HepG2 (cell line): ENCODE results near the gene IL17F. TPM values are rescaled to one million over a fixed set of nuclear protein-coding genes. Genes with fewer than 3 reads are reported as not detected.

Experiments used
- ATAC-seq: fragments of 200-7000 bp; cut with Tn5 transposase; 3 replicates; pipeline ENCODE4 v1.9.1; 2020; ENCODE audit warnings: mild to moderate bottlenecking, moderate library complexity
- BruUV-seq: library from RNA; stranded (reverse); fragments of 400-500 nt; replicated peaks from 2 replicates; lab custom pipeline; 2021; lab: Mats Ljungman, UMichigan
- CTCF ChIA-PET: fragments of 300-600 bp; formaldehyde crosslinking; extraction: SDS; loops from one replicate; lab custom pipeline; 2021; ENCODE audit warnings: low total read pairs, inconsistent platforms, low intra/inter-chr PET ratio; lab: Yijun Ruan, JAX
- POLR2A ChIA-PET: fragments of 350-600 bp; sonication (Branson Sonifier 250); formaldehyde crosslinking; loops from one replicate; lab custom pipeline; 2020; ENCODE audit warnings: antibody characterized with exemption, inconsistent platforms; lab: Yijun Ruan, JAX
- DNase-seq: peaks from one replicate; pipeline ENCODE4 v3.0.0-alpha.2; 2015; ENCODE audit warnings: low spot score
- FAIRE-seq: peaks from 3 replicates; lab custom pipeline; 2011; peaks lifted over from hg19 to GRCh38; lab: Jason Lieb, UNC
- H2AFZ ChIP-seq: one replicate; pipeline ENCODE4 v1.6.1; 2011; ENCODE audit warnings: low read length, inconsistent platforms
- H3K27ac ChIP-seq: fragments of 300-600 bp; 3 replicates; pipeline ENCODE4 v1.8.0; 2011; ENCODE audit warnings: mixed run types, mild to moderate bottlenecking, mixed read lengths, low read length, inconsistent platforms; ENCODE audit not compliant: insufficient read depth; ENCODE audit errors: extremely low read length
- H3K27me3 ChIP-seq, 2 experiments: fragments of 200-600 bp in 1 of 2; 2 replicates in 1 of 2; 3 replicates in 1 of 2; pipeline versions ENCODE4 v1.6.0 to v1.8.0; 2011; ENCODE audit warnings: low read length in 2 of 2, mild to moderate bottlenecking in 2 of 2, moderate library complexity in 2 of 2, inconsistent platforms in 1 of 2; ENCODE audit not compliant: insufficient read depth in 2 of 2, control insufficient read depth in 1 of 2
- H3K36me3 ChIP-seq, 2 experiments: fragments of 200-600 bp in 1 of 2; replicated peaks in 1 of 2; 2 replicates in 1 of 2; 3 replicates in 1 of 2; pipeline versions ENCODE4 v1.5.1 to v1.8.0; 2011; ENCODE audit warnings: low read length in 2 of 2, inconsistent platforms in 1 of 2; ENCODE audit not compliant: insufficient read depth in 2 of 2, control insufficient read depth in 1 of 2
- H3K4me1 ChIP-seq: 2 replicates; pipeline ENCODE4 v1.5.1; 2012; ENCODE audit warnings: low read length, inconsistent platforms; ENCODE audit not compliant: insufficient read depth
- H3K4me2 ChIP-seq: 2 replicates; pipeline ENCODE4 v1.6.0; 2011; ENCODE audit warnings: low read depth, low read length, inconsistent platforms
- H3K4me3 ChIP-seq, 3 experiments: fragments of 200-600 bp in 1 of 3; sonication (generic), shearing (Covaris generic) in 1 of 3; replicated peaks in 1 of 3; 2 replicates each; pipeline ENCODE4 v1.5.1; 2011 to 2016; ENCODE audit warnings: low read length in 3 of 3, inconsistent platforms in 2 of 3, low read depth in 2 of 3, mild to moderate bottlenecking in 2 of 3, control low read depth in 1 of 3, mixed read lengths in 1 of 3; ENCODE audit not compliant: insufficient read depth in 1 of 3
- H3K79me2 ChIP-seq: one replicate; pipeline ENCODE4 v1.6.1; 2011; ENCODE audit warnings: low read length, inconsistent platforms; ENCODE audit not compliant: insufficient read depth
- H3K9ac ChIP-seq: 2 replicates; pipeline ENCODE4 v1.6.0; 2011; ENCODE audit warnings: mild to moderate bottlenecking, low read depth, low read length, inconsistent platforms; ENCODE audit not compliant: insufficient read depth
- H3K9me3 ChIP-seq: 2 replicates; pipeline ENCODE4 v1.5.1; 2012; ENCODE audit warnings: mild to moderate bottlenecking, low read length
- H4K20me1 ChIP-seq: 2 replicates; pipeline ENCODE4 v1.6.0; 2011; ENCODE audit warnings: inconsistent platforms, mild to moderate bottlenecking, low read length, moderate library complexity; ENCODE audit not compliant: insufficient read depth
- CEBPB ChIP-seq: IDR thresholded peaks from 2 replicates; pipeline ENCODE4 v1.6.1; 2011; ENCODE audit warnings: low read depth, low read length, improper control_type of control experiment, borderline replicate concordance
- MAFF ChIP-seq: IDR thresholded peaks from 2 replicates; pipeline ENCODE4 v1.6.1; 2011; ENCODE audit warnings: low read depth, low read length, improper control_type of control experiment
- PHF5A ChIP-seq: IDR thresholded peaks from one replicate; pipeline ENCODE4 v1.6.1; 2018; ENCODE audit warnings: low read depth, missing genetic modification reagents; ENCODE audit not compliant: unreplicated experiment
- THAP11 ChIP-seq: IDR thresholded peaks from 2 replicates; pipeline ENCODE4 v1.6.1; 2016; ENCODE audit warnings: missing biosample characterization, missing genetic modification reagents
- WGBS: methylation state at CpG from one replicate; pipeline ENCODE4 v1.1.6; 2017; ENCODE audit warnings: low lambda C conversion rate; 5-methylcytosine and 5-hydroxymethylcytosine counted together
- in situ Hi-C: cut with HindIII; loops from 2 replicates; pipeline ENCODE4 v1.10.0; 2017; ENCODE audit warnings: low pct_unique_long_range_greater_than_20kb; ENCODE audit not compliant: extremely low pct_ligation_motif_present
- intact Hi-C: fragments of 100-400 bp; cut with micrococcal nuclease; formaldehyde crosslinking; loops from one replicate; pipeline ENCODE4 v1.10.0; 2022; ENCODE audit not compliant: unreplicated experiment
- polyA plus RNA-seq, 8 experiments: library from polyadenylated mRNA; depleted of rRNA in 3 of 8; stranded (reverse) in 7 of 8; unstranded in 1 of 8; fragments of >200 nt; fragmentation: Illumina TruSeq in 4 of 8; extraction: Trizol in 4 of 8; gene quantifications; 2 replicates each; pipeline versions ENCODE4 v1.2.1 to v1.2.3, GENCODE V29; 2011 to 2016; ENCODE audit warnings: low read depth in 4 of 8, missing spikeins in 1 of 8, mixed read lengths in 1 of 8; ENCODE audit not compliant: insufficient read depth in 1 of 8
- total RNA-seq, 5 experiments: library from RNA; depleted of rRNA; stranded (reverse); fragments of >200 nt; fragmentation: Illumina TruSeq; extraction: Trizol; gene quantifications; 2 replicates each; pipeline ENCODE4 v1.2.3, GENCODE V29; 2016; ENCODE audit warnings: low read depth in 1 of 5

IL17F gene
- total and polyA plus RNA-seq, 2 of the 13 experiments (the other 11 are each of a cell fraction or from before 2014, with no cell fraction given) = not detected

DNA sequence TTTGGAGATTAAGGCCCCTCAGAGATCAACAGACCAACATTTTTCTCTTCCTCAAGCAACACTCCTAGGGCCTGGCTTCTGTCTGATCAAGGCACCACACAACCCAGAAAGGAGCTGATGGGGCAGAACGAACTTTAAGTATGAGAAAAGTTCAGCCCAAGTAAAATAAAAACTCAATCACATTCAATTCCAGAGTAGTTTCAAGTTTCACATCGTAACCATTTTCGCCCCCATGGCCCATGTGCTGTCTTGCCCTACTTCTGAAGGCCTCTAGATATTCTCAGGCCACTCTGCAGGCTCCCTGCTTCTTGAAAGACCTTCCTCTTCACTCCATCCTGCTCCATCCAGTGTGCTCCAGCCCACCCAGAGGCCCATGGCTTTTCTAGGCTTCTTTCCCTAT lies 53.9 kb downstream of the IL17F start:
- Histone ChIP-seq H3K9ac (no peak overlapping the region), H3K4me2 (no peak overlapping the region), H3K27ac (no peak overlapping the region), H3K4me3 (no peak overlapping the region), H3K9me3 (no peaks in the 10 kb centered on the region), H3K79me2 (no peaks in the 10 kb centered on the region), H3K27me3 (peaks cover 1 to 15% of the 10 kb centered on the region in 2 experiments; a peak in 3 of 5 replicates), H2AFZ (no peak overlapping the region), H3K4me1 (peaks cover 8% of the 10 kb centered on the region), H4K20me1 (no peaks in the 10 kb centered on the region), H3K36me3 (no peaks in the 10 kb centered on the region)
- whole genome bisulfite sequencing = 10% methylated on average over 3 of the region's 3 CpGs
- ATAC-seq (no peak), DNase-seq (no peak), FAIRE-seq (no peak)
- ChIA-PET POLR2A (no interaction called here), CTCF (no interaction called here)
- no TSS peak for BruUV-seq
- TF ChIP-seq THAP11 (CRISPR knock-in tag) (no peak), PHF5A (CRISPR knock-in tag) (no peak)
- in situ Hi-C loops (no loop called here), intact Hi-C loops (no loop called here)

DNA sequence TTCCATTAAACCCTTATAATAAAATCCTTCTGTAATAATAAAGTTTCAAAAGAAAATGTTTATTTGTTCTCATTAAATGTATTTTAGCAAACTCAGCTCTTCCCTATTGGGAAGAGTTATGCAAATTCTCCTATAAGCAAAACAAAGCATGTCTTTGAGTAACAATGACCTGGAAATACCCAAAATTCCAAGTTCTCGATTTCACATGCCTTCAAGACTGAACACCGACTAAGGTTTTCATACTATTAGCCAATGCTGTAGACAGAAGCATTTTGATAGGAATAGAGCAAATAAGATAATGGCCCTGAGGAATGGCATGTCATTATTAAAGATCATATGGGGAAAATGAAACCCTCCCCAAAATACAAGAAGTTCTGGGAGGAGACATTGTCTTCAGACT lies 54.3 kb downstream of the IL17F start:
- Histone ChIP-seq H3K79me2 (no peaks in the 10 kb centered on the region), H3K27ac (no peak overlapping the region), H3K9ac (no peak overlapping the region), H3K36me3 (no peaks in the 10 kb centered on the region), H3K4me3 (no peak overlapping the region), H3K9me3 (no peaks in the 10 kb centered on the region), H3K4me1 (peaks cover 8% of the 10 kb centered on the region), H3K4me2 (no peak overlapping the region), H2AFZ (no peak overlapping the region), H4K20me1 (no peaks in the 10 kb centered on the region), H3K27me3 (peaks cover 1 to 15% of the 10 kb centered on the region in 2 experiments; a peak in 3 of 5 replicates)
- intact Hi-C loops = no loop called here
- ChIA-PET POLR2A (no interaction called here), CTCF (no interaction called here)
- BruUV-seq = no TSS peak
- TF ChIP-seq MAFF (0 out of 2 replicates have a peak, but pooled peaks have one; percentile 11), CEBPB (no peak)
- FAIRE-seq (no peak), DNase-seq (no peak), ATAC-seq (no peak)
- in situ Hi-C loops = no loop called here
- WGBS = 15% methylated on average over 2 of the region's 2 CpGs
